Type B pancreatic cell (in vitro differentiated cells): Measurements from ENCODE around the gene SLC12A7. TPM values are rescaled to one million over a fixed set of nuclear protein-coding genes. Genes with fewer than 3 reads are reported as not detected.
"Not testable (repeated sequence)": the region's sequence is repeated elsewhere in the genome, so short reads cannot be mapped to it uniquely, and the experiment has no call there.

Experiments used
- DNase-seq: peaks from one replicate; pipeline ENCODE4 v3.0.0; 2021; ENCODE audit warnings: mixed read lengths; ENCODE audit not compliant: unreplicated experiment; ENCODE audit errors: extremely low spot score
- H3K27ac Mint-ChIP-seq: 2 replicates; pipeline ENCODE4 v1.8.0; 2021; ENCODE audit warnings: mild to moderate bottlenecking, mixed read lengths
- H3K27me3 Mint-ChIP-seq: 2 replicates; pipeline ENCODE4 v1.8.0; 2021; ENCODE audit warnings: mixed read lengths
- H3K36me3 Mint-ChIP-seq: 2 replicates; pipeline ENCODE4 v1.8.0; 2021; ENCODE audit warnings: mixed read lengths
- H3K4me1 Mint-ChIP-seq: one replicate; pipeline ENCODE4 v1.8.0; 2021; ENCODE audit warnings: mixed read lengths; ENCODE audit not compliant: unreplicated experiment
- H3K4me3 Mint-ChIP-seq: 2 replicates; pipeline ENCODE4 v1.8.0; 2021; ENCODE audit warnings: mild to moderate bottlenecking, mixed read lengths
- H3K9me3 Mint-ChIP-seq: 2 replicates; pipeline ENCODE4 v1.8.0; 2021; ENCODE audit warnings: mixed read lengths
- total RNA-seq: library from RNA; stranded (reverse); gene quantifications from 2 replicates; pipeline ENCODE4 v1.2.1, GENCODE V29; 2021; ENCODE audit warnings: low replicate concordance
- TF ChIP-seq, protein P1 (sequence below): fragments of 200-600 bp; sonication (generic); conservative IDR thresholded peaks from 2 replicates; pipeline ENCODE4 v1.5.0; 2021; ENCODE audit warnings: antibody characterized with exemption, mild to moderate bottlenecking

SLC12A7 gene
- total RNA-seq, 1 donor from 2014 or later = 57.6 TPM

DNA sequence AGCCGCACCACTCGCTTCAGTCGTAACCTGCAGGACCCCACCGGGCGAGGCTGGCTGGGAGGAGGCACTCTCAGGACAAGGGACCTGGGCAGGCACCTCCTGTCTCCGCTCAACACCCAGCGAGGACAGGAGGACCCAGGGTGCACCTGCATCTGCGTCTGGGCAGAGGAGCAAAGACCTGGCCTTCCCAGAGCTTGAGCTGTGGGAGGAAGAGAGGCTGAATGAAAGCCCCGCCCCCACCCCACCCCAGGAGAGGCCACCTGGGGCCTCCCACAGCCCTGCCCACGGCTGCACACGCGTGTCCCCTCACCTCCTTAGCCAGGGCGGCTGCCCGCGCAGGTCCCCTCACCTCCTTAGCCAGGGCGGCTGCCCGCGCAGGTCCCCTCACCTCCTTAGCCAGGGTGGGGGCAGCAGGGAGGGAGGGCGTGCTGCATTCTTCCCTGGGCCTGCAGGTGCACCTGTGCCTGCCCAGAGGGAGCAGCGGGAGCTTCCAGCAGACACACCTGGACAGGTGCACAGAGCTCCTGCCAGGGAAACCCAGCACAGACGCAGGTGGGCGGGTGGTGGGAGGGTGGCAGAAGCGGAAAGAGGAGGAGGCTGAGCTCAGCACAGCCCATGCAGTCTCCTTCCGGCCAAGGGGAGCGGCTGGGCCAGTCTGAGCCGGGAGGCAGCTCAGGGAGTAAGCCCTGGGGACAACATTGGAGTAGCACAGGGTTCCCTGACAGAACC is 18.5 kb upstream of the SLC12A7 start:
- peaks cover 14% of the 10 kb centered on the region for H3K4me1 Mint-ChIP-seq
- peaks cover 4% of the 10 kb centered on the region for H3K27me3 Mint-ChIP-seq
- no peak overlapping the region for H3K27ac Mint-ChIP-seq
- H3K9me3 Mint-ChIP-seq = no peaks in the 10 kb centered on the region
- H3K36me3 Mint-ChIP-seq = no peaks in the 10 kb centered on the region
- no peak for DNase-seq
- no peak overlapping the region for H3K4me3 Mint-ChIP-seq
- TF ChIP-seq, protein P1, sequence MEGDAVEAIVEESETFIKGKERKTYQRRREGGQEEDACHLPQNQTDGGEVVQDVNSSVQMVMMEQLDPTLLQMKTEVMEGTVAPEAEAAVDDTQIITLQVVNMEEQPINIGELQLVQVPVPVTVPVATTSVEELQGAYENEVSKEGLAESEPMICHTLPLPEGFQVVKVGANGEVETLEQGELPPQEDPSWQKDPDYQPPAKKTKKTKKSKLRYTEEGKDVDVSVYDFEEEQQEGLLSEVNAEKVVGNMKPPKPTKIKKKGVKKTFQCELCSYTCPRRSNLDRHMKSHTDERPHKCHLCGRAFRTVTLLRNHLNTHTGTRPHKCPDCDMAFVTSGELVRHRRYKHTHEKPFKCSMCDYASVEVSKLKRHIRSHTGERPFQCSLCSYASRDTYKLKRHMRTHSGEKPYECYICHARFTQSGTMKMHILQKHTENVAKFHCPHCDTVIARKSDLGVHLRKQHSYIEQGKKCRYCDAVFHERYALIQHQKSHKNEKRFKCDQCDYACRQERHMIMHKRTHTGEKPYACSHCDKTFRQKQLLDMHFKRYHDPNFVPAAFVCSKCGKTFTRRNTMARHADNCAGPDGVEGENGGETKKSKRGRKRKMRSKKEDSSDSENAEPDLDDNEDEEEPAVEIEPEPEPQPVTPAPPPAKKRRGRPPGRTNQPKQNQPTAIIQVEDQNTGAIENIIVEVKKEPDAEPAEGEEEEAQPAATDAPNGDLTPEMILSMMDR = no peak

DNA sequence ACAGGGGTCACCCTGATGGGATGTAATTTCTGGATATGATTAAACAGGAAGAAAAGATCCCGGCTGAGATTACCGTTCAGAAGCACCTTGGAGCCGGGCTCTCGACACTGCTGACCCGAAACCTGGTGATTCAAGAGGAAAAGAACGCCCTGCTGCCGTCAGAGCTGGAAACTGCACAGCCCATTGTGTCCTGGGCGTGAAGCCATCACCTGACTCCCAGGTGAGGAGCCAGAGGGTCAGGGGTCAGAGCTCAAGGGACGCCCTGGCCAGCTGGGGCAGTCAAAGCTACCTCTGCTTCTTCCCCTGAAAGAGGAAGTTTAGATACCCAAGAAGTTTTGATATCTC is 17.8 kb upstream of the SLC12A7 start:
- H3K27me3 Mint-ChIP-seq = peaks cover 4% of the 10 kb centered on the region
- TF ChIP-seq, protein P1 = no peak
- peaks cover 21% of the 10 kb centered on the region for H3K4me1 Mint-ChIP-seq
- H3K4me3 Mint-ChIP-seq = no peak overlapping the region
- no peak for DNase-seq
- H3K9me3 Mint-ChIP-seq = no peaks in the 10 kb centered on the region
- H3K27ac Mint-ChIP-seq = no peak overlapping the region
- H3K36me3 Mint-ChIP-seq = no peaks in the 10 kb centered on the region

DNA sequence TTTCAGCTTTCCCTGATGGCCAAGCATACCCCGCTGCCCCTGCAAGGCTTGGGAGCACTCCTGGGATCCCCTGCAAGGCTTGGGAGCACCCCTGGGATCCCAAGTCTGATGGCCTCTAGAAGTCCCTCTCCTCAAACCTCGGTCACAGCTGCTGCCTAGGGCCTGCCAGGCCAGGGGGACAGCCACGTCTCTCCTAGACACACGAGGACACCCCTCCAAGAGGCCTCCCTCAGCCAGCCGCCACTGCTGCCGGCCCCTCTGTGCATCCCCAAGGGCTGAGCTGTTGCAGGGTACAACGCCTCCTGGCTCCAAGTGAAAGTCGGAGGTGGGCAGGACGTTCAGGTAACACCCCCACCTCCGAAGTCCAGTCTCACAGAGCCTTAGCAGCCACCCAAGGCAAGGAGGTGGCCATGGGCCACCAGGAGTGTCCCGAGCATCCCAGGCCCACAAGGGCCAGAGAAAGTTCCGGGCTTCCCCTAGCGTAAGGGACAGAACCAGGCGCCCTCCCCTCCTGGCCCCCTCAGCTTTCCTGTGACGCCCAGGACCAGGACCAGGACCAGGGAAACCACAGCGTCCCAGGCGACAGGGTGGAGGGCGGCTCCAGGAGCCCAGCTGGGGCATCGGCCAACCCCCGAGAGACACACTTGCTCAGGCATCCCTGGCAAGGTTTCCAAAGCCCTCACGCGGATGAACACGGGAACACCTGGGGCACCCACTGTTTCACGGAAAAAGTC is 17.3 kb upstream of the SLC12A7 start:
- Mint-ChIP-seq H3K9me3 (no peaks in the 10 kb centered on the region), H3K36me3 (no peaks in the 10 kb centered on the region), H3K4me1 (peaks cover 20% of the 10 kb centered on the region), H3K27me3 (peaks cover 4% of the 10 kb centered on the region), H3K4me3 (no peak overlapping the region), H3K27ac (no peak overlapping the region)
- no peak for DNase-seq
- TF ChIP-seq, protein P1 = no peak

DNA sequence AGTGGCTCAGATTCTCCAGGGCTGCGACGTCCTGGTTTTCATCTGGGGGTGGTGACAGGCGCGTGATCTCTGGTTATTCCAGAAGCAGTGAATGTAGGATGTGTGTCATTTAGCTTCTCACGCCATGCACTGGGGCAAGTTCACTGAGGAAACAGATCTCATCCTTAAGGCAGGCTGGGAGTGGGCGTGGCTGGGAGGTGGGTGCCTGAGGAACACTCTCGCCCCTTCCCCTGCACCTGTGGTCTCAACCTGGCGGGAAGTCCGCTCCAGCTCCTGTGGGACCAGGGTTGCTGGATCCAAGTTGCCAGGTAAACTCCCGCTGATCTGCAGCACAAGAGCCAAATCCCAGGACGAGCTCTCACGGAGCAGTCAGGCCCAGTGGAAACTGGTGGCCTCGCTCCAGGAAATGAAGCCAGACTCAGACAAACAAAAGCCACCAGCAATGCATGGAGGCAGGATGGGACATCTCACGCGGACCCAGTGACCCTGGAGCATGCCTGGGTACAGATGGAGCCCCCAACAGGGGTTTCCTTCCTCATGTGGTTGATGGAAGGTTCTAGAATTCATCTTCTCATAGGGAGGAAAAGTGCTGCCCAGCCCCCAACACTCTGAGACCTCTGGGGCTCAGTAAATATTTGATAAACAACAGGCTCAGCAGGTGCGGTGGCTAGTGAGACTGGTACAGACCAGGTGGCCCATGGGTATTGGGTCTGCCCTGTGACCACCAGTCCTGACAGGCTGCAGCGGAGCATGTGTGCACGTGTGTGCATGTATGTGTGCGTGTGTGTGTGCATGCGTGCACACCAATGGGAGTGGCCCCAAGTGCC is 16.3 kb upstream of the SLC12A7 start:
- TF ChIP-seq, protein P1 = no peak
- H3K4me3 Mint-ChIP-seq = no peak overlapping the region
- H3K9me3 Mint-ChIP-seq = no peaks in the 10 kb centered on the region
- H3K36me3 Mint-ChIP-seq = no peaks in the 10 kb centered on the region
- H3K27me3 Mint-ChIP-seq = peaks cover 4% of the 10 kb centered on the region
- peaks cover 24% of the 10 kb centered on the region for H3K4me1 Mint-ChIP-seq
- DNase-seq = no peak
- H3K27ac Mint-ChIP-seq = peak overlapping the region; percentile 51

DNA sequence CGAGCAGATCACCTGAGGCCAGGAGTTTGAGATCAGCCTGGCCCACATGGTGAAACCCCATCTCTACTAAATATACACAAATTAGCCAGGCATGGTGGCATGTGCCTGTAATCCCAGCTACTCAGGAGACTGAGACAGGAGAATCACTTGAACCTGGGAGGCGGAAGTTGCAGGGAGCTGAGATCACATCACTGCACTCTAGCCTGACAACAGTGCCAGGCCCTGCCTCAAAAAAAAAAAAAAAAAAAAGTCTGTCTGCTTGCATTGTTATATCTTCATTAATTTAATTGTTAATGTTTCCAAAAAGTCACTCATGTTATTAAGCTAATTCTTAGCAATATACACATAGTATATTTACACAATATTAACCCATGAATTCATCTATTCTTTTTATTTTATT is 13.8 kb upstream of the SLC12A7 start:
- not testable (repeated sequence) for H3K27ac Mint-ChIP-seq, H3K9me3 Mint-ChIP-seq, DNase-seq, H3K4me3 Mint-ChIP-seq, H3K36me3 Mint-ChIP-seq, H3K27me3 Mint-ChIP-seq
- H3K4me1 Mint-ChIP-seq = peaks cover 24% of the 10 kb centered on the region

DNA sequence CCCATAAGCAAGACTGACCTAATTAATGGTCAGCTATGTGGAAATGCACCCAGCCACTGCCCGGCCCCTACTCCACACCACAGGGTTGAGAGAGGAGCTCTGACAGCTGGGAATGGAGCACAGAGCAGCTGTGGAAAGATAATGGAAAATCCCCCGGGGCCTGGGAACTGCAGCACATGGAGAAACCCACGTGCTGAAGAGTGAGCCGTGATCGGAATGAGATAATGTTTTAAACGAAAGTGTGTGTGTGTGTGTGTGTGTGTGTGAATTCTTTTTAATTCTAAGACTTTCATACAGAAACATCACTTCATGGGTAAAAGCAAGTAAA is 13.1 kb upstream of the SLC12A7 start:
- TF ChIP-seq, protein P1 = no peak
- peaks cover 10% of the 10 kb centered on the region for H3K27me3 Mint-ChIP-seq
- H3K4me1 Mint-ChIP-seq = peaks cover 24% of the 10 kb centered on the region
- no peak for DNase-seq
- H3K4me3 Mint-ChIP-seq = no peak overlapping the region
- no peaks in the 10 kb centered on the region for H3K9me3 Mint-ChIP-seq
- no peaks in the 10 kb centered on the region for H3K36me3 Mint-ChIP-seq
- H3K27ac Mint-ChIP-seq = no peak overlapping the region
